Gastroesophageal sphincter (tissue), 4 donors: ENCODE measurements around the gene PDGFB. TPM values are rescaled to one million over a fixed set of nuclear protein-coding genes. Genes with fewer than 3 reads are reported as not detected.
A peak's percentile ranks its signal among the peaks of the same experiment; 100 is the strongest.

Source experiments
- ATAC-seq: fragments of 150-250 bp; one replicate; pipeline ENCODE4 v1.9.1; 2016; ENCODE audit warnings: mild to moderate bottlenecking, moderate library complexity
- H3K27ac ChIP-seq, 4 donors: fragments of 200-600 bp; sonication (generic) in 3 of 4; 1 replicate in 3 of 4; 2 replicates in 1 of 4; pipeline ENCODE4 v1.5.1; 2016 to 2019
- H3K27me3 ChIP-seq: fragments of 200-600 bp; sonication (generic); one replicate; pipeline ENCODE4 v1.5.1; 2019
- H3K36me3 ChIP-seq, 2 donors: fragments of 200-600 bp; sonication (generic); one replicate each; pipeline ENCODE4 v1.5.1; 2019; ENCODE audit warnings: control low read depth in 1 of 2
- H3K4me1 ChIP-seq, 3 donors: fragments of 200-600 bp; sonication (generic); 1 replicate in 2 of 3; 2 replicates in 1 of 3; pipeline ENCODE4 v1.5.1; 2016 to 2019; ENCODE audit warnings: control low read depth in 2 of 3
- H3K4me3 ChIP-seq, 2 donors: fragments of 200-600 bp; sonication (generic); one replicate each; pipeline ENCODE4 v1.5.1; 2019; ENCODE audit warnings: mild to moderate bottlenecking in 1 of 2, moderate library complexity in 1 of 2
- H3K9me3 ChIP-seq, 3 donors: fragments of 200-600 bp; sonication (generic); one replicate each; pipeline ENCODE4 v1.5.1; 2017 to 2019; ENCODE audit warnings: control low read depth in 2 of 3
- CTCF ChIP-seq, 4 experiments: fragments of 200-600 bp in 2 of 4; fragments of 450-650 bp in 2 of 4; sonication (generic) in 1 of 4; IDR thresholded peaks; one replicate each; pipeline ENCODE4 v1.5.1; 2017 to 2019; ENCODE audit warnings: antibody characterized with exemption in 4 of 4, mild to moderate bottlenecking in 2 of 4, moderate library complexity in 2 of 4
- EP300 ChIP-seq: sonication (generic); formaldehyde crosslinking; IDR thresholded peaks from one replicate; pipeline ENCODE4 v1.6.1; 2017; ENCODE audit warnings: antibody characterized with exemption, mild to moderate bottlenecking
- POLR2A ChIP-seq, 2 donors: fragments of 450-650 bp; IDR thresholded peaks; one replicate each; pipeline ENCODE4 v1.6.1; 2017; ENCODE audit warnings: antibody characterized with exemption in 2 of 2, mild to moderate bottlenecking in 2 of 2, moderate library complexity in 1 of 2
- POLR2AphosphoS5 ChIP-seq: sonication (generic); formaldehyde crosslinking; IDR thresholded peaks from one replicate; pipeline ENCODE4 v1.6.1; 2017; ENCODE audit warnings: antibody characterized with exemption
- WGBS, 2 donors: methylation state at CpG; one replicate each; pipeline ENCODE4 v1.1.5; 2018; ENCODE audit warnings: low coverage in 1 of 2; 5-methylcytosine and 5-hydroxymethylcytosine counted together
- total RNA-seq, 4 donors: library from RNA; depleted of rRNA; stranded (reverse); fragments of >200 nt; gene quantifications; one replicate each; pipeline ENCODE4 v1.1.0, GENCODE V29; 2016

PDGFB gene
- total RNA-seq, 4 donors from 2014 or later: 7.1 to 27.9 (median 15.1) TPM

GRCh38 chr22:39184586-39185577 lies 59.9 kb downstream of the PDGFB start:
- Histone ChIP-seq H3K9me3 (peaks cover 0 to 10% (median 0%) of the 10 kb centered on the region in 3 donors), H3K27me3 (peaks cover 9% of the 10 kb centered on the region), H3K4me3 (peak overlapping the region in 1 of 2 donors; percentile 3), H3K36me3 (no peaks in the 10 kb centered on the region), H3K27ac (peak overlapping the region in 3 of 4 donors; percentile 67 to 74 (median 70)), H3K4me1 (peaks cover 0 to 23% (median 0%) of the 10 kb centered on the region in 3 donors)
- ATAC-seq: peak; percentile 8
- 50 to 67% methylated on average over 10 to 12 of the region's 23 CpGs for WGBS, 2 donors
- TF ChIP-seq POLR2A (IDR thresholded peaks at IDR 0.05) (no peak), POLR2AphosphoS5 (no peak), CTCF (IDR thresholded peaks at IDR 0.05) (no peak), EP300 (no peak)

- Histone ChIP-seq H3K36me3 (no peaks in the 10 kb centered on the region), H3K9me3 (peaks cover 0 to 10% (median 0%) of the 10 kb centered on the region in 3 donors), H3K4me3 (peak overlapping the region in 1 of 2 donors; percentile 3), H3K27ac (peak overlapping the region in 3 of 4 donors; percentile 67 to 74 (median 70)), H3K4me1 (peaks cover 0 to 31% (median 6%) of the 10 kb centered on the region in 3 donors), H3K27me3 (peaks cover 9% of the 10 kb centered on the region)
- ATAC-seq: no peak
- TF ChIP-seq POLR2AphosphoS5: peak; percentile 23
- no peak for TF ChIP-seq EP300
- 66% methylated on average over 6 of the region's 13 CpGs; no CpG with 5 or more reads in 1 of the 2 donors for WGBS, 2 donors
Observed at GRCh38 chr22:39183991-39184585, 60.7 kb downstream of the PDGFB start.

- 100% methylated on average over 1 of the region's 6 CpGs; no CpG with 5 or more reads in 1 of the 2 donors for WGBS, 2 donors
- no peaks in the 10 kb centered on the region for H3K36me3 ChIP-seq
- H3K9me3 ChIP-seq: peaks cover 0 to 10% (median 0%) of the 10 kb centered on the region in 3 donors
- no peak for ATAC-seq
- TF ChIP-seq POLR2A (IDR thresholded peaks at IDR 0.05) (no peak), EP300 (no peak), CTCF (IDR thresholded peaks at IDR 0.05) (no peak), POLR2AphosphoS5 (no peak)
- H3K27ac ChIP-seq: no peak overlapping the region
- no peak overlapping the region for H3K4me3 ChIP-seq
- H3K4me1 ChIP-seq: peaks cover 0 to 37% (median 11%) of the 10 kb centered on the region in 3 donors
- H3K27me3 ChIP-seq: peaks cover 9% of the 10 kb centered on the region
Observed at GRCh38 chr22:39182478-39183030, 62.2 kb downstream of the PDGFB start.

- peaks cover 9% of the 10 kb centered on the region for H3K27me3 ChIP-seq
- H3K4me3 ChIP-seq: no peak overlapping the region
- TF ChIP-seq POLR2AphosphoS5: no peak
- no peak for TF ChIP-seq CTCF (IDR thresholded peaks at IDR 0.05)
- no peak for TF ChIP-seq EP300
- TF ChIP-seq POLR2A (IDR thresholded peaks at IDR 0.05): no peak
- H3K4me1 ChIP-seq: peaks cover 0 to 45% (median 18%) of the 10 kb centered on the region in 3 donors
- H3K27ac ChIP-seq: no peak overlapping the region
- no peak for ATAC-seq
- H3K36me3 ChIP-seq: no peaks in the 10 kb centered on the region
- 75 to 82% methylated on average over 2 of the region's 5 CpGs for WGBS, 2 donors
- H3K9me3 ChIP-seq: peaks cover 0 to 10% (median 0%) of the 10 kb centered on the region in 3 donors
Observed at GRCh38 chr22:39181778-39182177, 63.0 kb downstream of the PDGFB start.

GRCh38 chr22:39181356-39181755 lies 63.4 kb downstream of the PDGFB start:
- Histone ChIP-seq H3K27me3 (peaks cover 9% of the 10 kb centered on the region), H3K27ac (peak overlapping the region in 1 of 4 donors; percentile 78)
- TF ChIP-seq POLR2AphosphoS5 (no peak), EP300 (no peak)

More at GRCh38 chr22:39181356-39181755, 63.4 kb downstream of the PDGFB start:
- peaks cover 0 to 49% (median 22%) of the 10 kb centered on the region in 3 donors for H3K4me1 ChIP-seq
- peaks cover 0 to 10% (median 0%) of the 10 kb centered on the region in 3 donors for H3K9me3 ChIP-seq
- H3K4me3 ChIP-seq: no peak overlapping the region
- 93 to 100% methylated on average over 3 of the region's 8 CpGs for WGBS, 2 donors
- no peaks in the 10 kb centered on the region for H3K36me3 ChIP-seq
- ATAC-seq: no peak
